Mammary microvascular endothelial cell (primary cell): Measurements from ENCODE around the gene MMP12. TPM values are rescaled to one million over a fixed set of nuclear protein-coding genes. Genes with fewer than 3 reads are reported as not detected.

Experiments
- total RNA-seq: library from RNA; depleted of rRNA; stranded (reverse); fragments of >200 nt; gene quantifications from 2 replicates; pipeline ENCODE4 v1.2.3, GENCODE V29; 2015

The MMP12 gene
- total RNA-seq = 0.05 TPM in 1 of 2 replicates, not detected in the other

GRCh38 chr11:102874852-102875251 lies at the start of gene MMP12:
Gene MMP12, minus strand, starts transcription at chr11:102874982. Its CDS starts 45 bp downstream, at chr11:102874937.

GRCh38 chr11:102843489-102843888 lies 31.3 kb downstream of the MMP12 start, which contains the start of gene MMP3:
Gene MMP3, minus strand, starts transcription at chr11:102843609. Its CDS starts 63 bp downstream, at chr11:102843546.

Other genes starting within 250 kb of the MMP12 start
- gene MMP20, start 249.7 kb downstream of the MMP12 start, total RNA-seq = not detected in 2 replicates
- gene MMP27, start 169.2 kb downstream of the MMP12 start, total RNA-seq = not detected in 2 replicates
- not detected in 2 replicates for gene MMP8, start 150.0 kb downstream of the MMP12 start, total RNA-seq
- 6.2 and 7.9 TPM in 2 replicates for gene MMP10, start 94.4 kb downstream of the MMP12 start, total RNA-seq
- 3,905 and 4,119 TPM in 2 replicates for gene MMP1, start 76.8 kb downstream of the MMP12 start, total RNA-seq
- not detected in 2 replicates for gene MMP3, start 31.4 kb downstream of the MMP12 start, total RNA-seq
- not detected in 2 replicates for gene MMP13, start 80.8 kb upstream of the MMP12 start, total RNA-seq
- 128 and 152 TPM in 2 replicates for gene DCUN1D5, start 217.2 kb upstream of the MMP12 start, total RNA-seq
- gene DYNC2H1, start 234.4 kb upstream of the MMP12 start, total RNA-seq = 1.6 and 3.6 TPM in 2 replicates